HL-60 (cell line): ENCODE measurements around the gene VSIG10L2.

ENCODE experiments used
- DNase-seq, 2 experiments: peaks; one replicate each; pipeline ENCODE4 v3.0.0-alpha.2; 2010 to 2020; ENCODE audit warnings: low read depth in 1 of 2, low spot score in 1 of 2
- H3K27ac ChIP-seq: fragments of 250-450 bp; sonication (Bioruptor Pico); replicated peaks from 2 replicates; pipeline ENCODE4 v1.5.1; 2020; ENCODE audit warnings: mild to moderate bottlenecking, moderate library complexity
- H3K27me3 ChIP-seq: fragments of 250-450 bp; sonication (Bioruptor Pico); 2 replicates; pipeline ENCODE4 v1.5.1; 2021; ENCODE audit warnings: mild to moderate bottlenecking, moderate library complexity; ENCODE audit not compliant: insufficient read depth, poor library complexity, severe bottlenecking
- H3K4me3 ChIP-seq: replicated peaks from 2 replicates; pipeline ENCODE4 v1.5.1; 2011; ENCODE audit warnings: mild to moderate bottlenecking, control low read depth, low read length; ENCODE audit not compliant: insufficient read depth
- CTCF ChIP-seq: IDR thresholded peaks from one replicate; pipeline ENCODE4 v1.5.1; 2011; ENCODE audit warnings: low read length, control low read depth, inconsistent platforms; ENCODE audit not compliant: insufficient read depth
- GABPA ChIP-seq: IDR thresholded peaks from 2 replicates; pipeline ENCODE4 v1.6.1; 2012; ENCODE audit warnings: low read depth
- POLR2AphosphoS5 ChIP-seq: IDR thresholded peaks from 2 replicates; pipeline ENCODE4 v1.6.1; 2012; ENCODE audit warnings: low read depth
- REST ChIP-seq: IDR thresholded peaks from 2 replicates; pipeline ENCODE4 v1.6.1; 2012; ENCODE audit warnings: low read depth; ENCODE audit not compliant: insufficient replicate concordance
- SPI1 ChIP-seq: IDR thresholded peaks from 2 replicates; pipeline ENCODE4 v1.6.1; 2012; ENCODE audit warnings: low read depth, mild to moderate bottlenecking, borderline replicate concordance

Gene VSIG10L2

GRCh38 chr11:125945011-125945796 lies 640 bp upstream of the VSIG10L2 start:
- TF ChIP-seq REST (no peak), CTCF (no peak), POLR2AphosphoS5 (no peak)
- no peaks in the 10 kb centered on the region for H3K27me3 ChIP-seq
- no peak for DNase-seq
- H3K27ac ChIP-seq = no peak overlapping the region
- H3K4me3 ChIP-seq = no peak overlapping the region

GRCh38 chr11:125946712-125947418 lies 1.0 kb downstream of the VSIG10L2 start:
- no peak overlapping the region for H3K4me3 ChIP-seq
- no peaks in the 10 kb centered on the region for H3K27me3 ChIP-seq
- no peak overlapping the region for H3K27ac ChIP-seq
- no peak for TF ChIP-seq REST
- TF ChIP-seq SPI1 = no peak
- TF ChIP-seq GABPA = no peak
- no peak for TF ChIP-seq POLR2AphosphoS5
- TF ChIP-seq CTCF = no peak
- DNase-seq = no peak

- TF ChIP-seq GABPA (no peak), SPI1 (no peak), POLR2AphosphoS5 (no peak)
- Histone ChIP-seq H3K4me3 (no peak overlapping the region), H3K27me3 (no peaks in the 10 kb centered on the region), H3K27ac (no peak overlapping the region)
- DNase-seq = no peak
Measured at GRCh38 chr11:125947419-125948277, 1.8 kb downstream of the VSIG10L2 start.
